KMS-11 (cell line): Measurements from ENCODE around the gene HORMAD2.

Experiments
- H2AFZ ChIP-seq: fragments of 200-600 bp; sonication (generic); 2 replicates; pipeline ENCODE4 v1.6.1; 2016; ENCODE audit warnings: antibody characterized with exemption, mixed run types, low read depth
- H3K27ac ChIP-seq: fragments of 200-600 bp; sonication (generic); 2 replicates; pipeline ENCODE4 v1.6.1; 2016; ENCODE audit warnings: mild to moderate bottlenecking, mixed run types
- H3K27me3 ChIP-seq: fragments of 200-600 bp; sonication (generic); 2 replicates; pipeline ENCODE4 v1.6.1; 2017; ENCODE audit warnings: mild to moderate bottlenecking, low read depth, mixed run types, moderate library complexity; ENCODE audit not compliant: insufficient read depth
- H3K36me3 ChIP-seq: fragments of 200-600 bp; sonication (generic); 2 replicates; pipeline ENCODE4 v1.6.1; 2017; ENCODE audit warnings: mild to moderate bottlenecking, mixed run types; ENCODE audit not compliant: insufficient read depth
- H3K4me1 ChIP-seq: fragments of 200-600 bp; sonication (generic); 2 replicates; pipeline ENCODE4 v1.6.1; 2016; ENCODE audit warnings: mild to moderate bottlenecking, low read depth, mixed run types; ENCODE audit not compliant: poor library complexity, severe bottlenecking
- H3K4me2 ChIP-seq: fragments of 200-600 bp; sonication (generic); 2 replicates; pipeline ENCODE4 v1.7.0; 2016; ENCODE audit warnings: mild to moderate bottlenecking, mixed run types
- H3K4me3 ChIP-seq: fragments of 200-600 bp; sonication (generic); IDR thresholded peaks from 2 replicates; pipeline ENCODE4 v1.6.1; 2017; ENCODE audit warnings: low read depth, low read length, mixed read lengths; ENCODE audit not compliant: insufficient read depth
- H3K79me2 ChIP-seq: fragments of 200-600 bp; sonication (generic); 2 replicates; pipeline ENCODE4 v1.6.1; 2016; ENCODE audit warnings: low read depth, mixed run types; ENCODE audit not compliant: insufficient read depth
- H3K9ac ChIP-seq: fragments of 200-600 bp; sonication (generic); 2 replicates; pipeline ENCODE4 v1.6.1; 2016; ENCODE audit warnings: mild to moderate bottlenecking, mixed run types
- H4K20me1 ChIP-seq: fragments of 200-600 bp; sonication (generic); 2 replicates; pipeline ENCODE4 v1.6.1; 2016; ENCODE audit warnings: mild to moderate bottlenecking, mixed run types; ENCODE audit not compliant: insufficient read depth
- CTCF ChIP-seq: fragments of 200-600 bp; sonication (generic); conservative IDR thresholded peaks from 2 replicates; pipeline ENCODE4 v1.6.1; 2017; ENCODE audit warnings: low read depth, mild to moderate bottlenecking, antibody characterized with exemption, low read length, moderate library complexity, mixed read lengths

Gene HORMAD2

GRCh38 chr22:30074994-30075393, 5.3 kb upstream of the HORMAD2 start:
- H3K27me3 ChIP-seq = no peaks in the 10 kb centered on the region
- H3K79me2 ChIP-seq = no peaks in the 10 kb centered on the region
- no peak overlapping the region for H2AFZ ChIP-seq
- H3K27ac ChIP-seq = no peak overlapping the region
- H3K4me2 ChIP-seq = no peak overlapping the region
- H3K4me1 ChIP-seq = no peaks in the 10 kb centered on the region
- TF ChIP-seq CTCF = no peak
- no peak overlapping the region for H3K4me3 ChIP-seq
- H3K36me3 ChIP-seq = no peaks in the 10 kb centered on the region
- no peaks in the 10 kb centered on the region for H4K20me1 ChIP-seq
- no peak overlapping the region for H3K9ac ChIP-seq

DNA sequence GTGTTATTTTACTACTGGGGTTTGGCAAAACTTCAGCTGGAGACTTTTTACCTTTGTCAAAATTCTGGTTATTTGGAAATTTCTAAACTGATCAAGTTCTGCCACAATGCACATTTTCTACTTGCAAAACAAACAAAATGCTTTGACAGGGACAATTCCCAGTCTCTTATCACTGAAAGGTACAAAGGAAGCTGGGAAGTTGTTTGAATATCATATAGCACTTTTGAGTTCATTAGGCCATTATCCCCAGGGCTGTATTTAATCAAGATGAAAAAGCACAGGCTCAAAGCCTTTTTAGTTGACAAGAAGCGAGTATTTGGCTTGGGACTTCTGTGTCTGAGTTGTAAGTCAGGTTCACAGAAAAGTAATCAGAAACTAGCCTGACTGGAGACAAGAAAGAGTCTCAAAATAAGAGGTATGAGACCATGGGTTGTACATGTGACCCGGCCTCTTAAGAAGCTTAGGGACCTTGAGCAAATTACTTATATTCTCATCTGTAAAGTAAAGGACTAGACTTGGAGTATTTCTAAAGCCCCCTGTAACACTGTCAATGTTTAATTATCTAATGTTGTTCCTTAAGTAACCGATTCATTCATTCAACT, 2.9 kb upstream of the HORMAD2 start:
- Histone ChIP-seq H3K27ac (no peak overlapping the region), H3K79me2 (no peaks in the 10 kb centered on the region), H3K36me3 (no peaks in the 10 kb centered on the region), H3K9ac (no peak overlapping the region), H3K27me3 (no peaks in the 10 kb centered on the region), H3K4me3 (no peak overlapping the region), H4K20me1 (no peaks in the 10 kb centered on the region), H3K4me1 (no peaks in the 10 kb centered on the region), H3K4me2 (no peak overlapping the region), H2AFZ (no peak overlapping the region)
- TF ChIP-seq CTCF = no peak

DNA sequence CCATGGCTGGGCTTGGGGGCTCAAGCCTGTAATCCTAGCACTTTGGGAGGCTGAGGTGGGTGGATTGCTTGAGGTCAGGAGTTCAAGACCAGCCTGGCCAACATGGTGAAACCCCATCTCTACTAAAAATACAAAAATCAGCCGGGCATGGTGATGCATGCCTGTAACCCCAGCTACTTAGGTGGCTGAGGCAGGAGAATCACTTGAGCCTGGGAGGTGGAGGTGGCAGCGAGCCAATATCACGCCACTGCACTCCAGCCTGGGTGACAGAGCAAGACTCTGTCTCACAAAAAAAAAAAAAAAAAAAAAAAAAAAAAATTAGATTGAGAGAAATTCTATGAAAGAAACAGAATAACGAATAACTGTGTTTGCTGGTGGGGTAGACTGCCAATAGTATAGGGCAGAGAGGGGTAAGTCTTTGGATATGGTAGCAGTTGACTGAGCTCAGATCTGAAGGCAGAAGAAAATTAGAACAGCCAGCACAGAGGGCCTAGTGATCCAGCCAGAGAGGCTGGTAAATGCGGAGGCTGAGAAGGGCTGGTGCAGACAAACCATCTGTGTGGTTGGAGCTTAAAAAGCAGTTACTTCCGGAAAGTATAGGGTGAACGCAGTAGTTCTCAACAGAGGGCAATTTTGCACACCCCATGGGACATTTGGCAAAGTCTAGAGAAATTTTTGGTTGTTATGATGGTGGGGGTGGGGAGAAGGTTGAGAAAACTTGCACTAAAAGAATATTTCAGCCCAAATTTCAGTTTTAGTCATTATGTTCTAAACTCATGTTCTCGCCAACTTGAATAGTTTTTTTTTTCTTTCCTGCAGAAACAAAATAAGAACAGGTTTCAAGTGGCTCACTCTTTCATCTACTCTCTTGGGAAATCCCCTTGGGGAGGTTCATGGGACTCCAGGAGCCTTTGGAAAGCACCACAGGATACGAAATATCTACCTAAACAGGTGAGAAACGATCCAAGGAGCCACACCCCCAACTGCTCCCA, 1.6 kb upstream of the HORMAD2 start:
- Histone ChIP-seq H3K4me1 (no peaks in the 10 kb centered on the region), H3K27me3 (no peaks in the 10 kb centered on the region), H3K4me2 (no peak overlapping the region), H4K20me1 (no peaks in the 10 kb centered on the region), H3K27ac (no peak overlapping the region), H3K4me3 (no peak overlapping the region), H3K9ac (no peak overlapping the region), H2AFZ (no peak overlapping the region), H3K79me2 (no peaks in the 10 kb centered on the region), H3K36me3 (no peaks in the 10 kb centered on the region)
- no peak for TF ChIP-seq CTCF

DNA sequence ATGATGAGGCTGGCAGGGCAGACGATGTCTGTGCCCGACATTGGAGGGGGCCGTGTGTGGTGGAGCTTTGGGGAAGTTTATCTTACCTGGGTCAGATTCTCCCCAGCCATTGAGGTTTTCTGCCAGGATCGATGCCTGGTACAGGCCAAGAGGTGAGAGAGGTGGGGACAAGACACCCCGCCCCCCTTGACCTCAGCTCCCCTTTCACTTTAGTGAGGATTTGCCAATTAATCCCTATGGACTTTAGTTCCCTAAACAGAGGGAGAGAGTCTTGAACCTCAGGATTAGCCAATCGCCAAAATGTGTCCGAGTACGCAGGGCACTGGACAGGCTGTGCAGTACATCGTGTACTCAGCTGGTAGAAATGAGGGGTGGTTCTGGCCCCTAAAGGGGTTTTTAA, 541 bp downstream of the HORMAD2 start:
- Histone ChIP-seq H3K9ac (no peak overlapping the region), H3K4me2 (no peak overlapping the region), H3K36me3 (no peaks in the 10 kb centered on the region), H3K79me2 (no peaks in the 10 kb centered on the region), H3K4me1 (no peaks in the 10 kb centered on the region), H2AFZ (no peak overlapping the region), H3K27me3 (no peaks in the 10 kb centered on the region), H4K20me1 (no peaks in the 10 kb centered on the region), H3K27ac (no peak overlapping the region), H3K4me3 (no peak overlapping the region)
- no peak for TF ChIP-seq CTCF
